HG02938 (cell line): ENCODE measurements around the gene SMCHD1.
"Not testable (repeated sequence)": the region's sequence is repeated elsewhere in the genome, so short reads cannot be mapped to it uniquely, and the experiment has no call there.

Experiments used
- ATAC-seq: cut with Tn5 transposase; IDR thresholded peaks from one replicate; pipeline ENCODE4 v1.9.1; 2021; ENCODE audit warnings: mild to moderate bottlenecking, moderate library complexity; ENCODE audit not compliant: unreplicated experiment

SMCHD1 gene

DNA sequence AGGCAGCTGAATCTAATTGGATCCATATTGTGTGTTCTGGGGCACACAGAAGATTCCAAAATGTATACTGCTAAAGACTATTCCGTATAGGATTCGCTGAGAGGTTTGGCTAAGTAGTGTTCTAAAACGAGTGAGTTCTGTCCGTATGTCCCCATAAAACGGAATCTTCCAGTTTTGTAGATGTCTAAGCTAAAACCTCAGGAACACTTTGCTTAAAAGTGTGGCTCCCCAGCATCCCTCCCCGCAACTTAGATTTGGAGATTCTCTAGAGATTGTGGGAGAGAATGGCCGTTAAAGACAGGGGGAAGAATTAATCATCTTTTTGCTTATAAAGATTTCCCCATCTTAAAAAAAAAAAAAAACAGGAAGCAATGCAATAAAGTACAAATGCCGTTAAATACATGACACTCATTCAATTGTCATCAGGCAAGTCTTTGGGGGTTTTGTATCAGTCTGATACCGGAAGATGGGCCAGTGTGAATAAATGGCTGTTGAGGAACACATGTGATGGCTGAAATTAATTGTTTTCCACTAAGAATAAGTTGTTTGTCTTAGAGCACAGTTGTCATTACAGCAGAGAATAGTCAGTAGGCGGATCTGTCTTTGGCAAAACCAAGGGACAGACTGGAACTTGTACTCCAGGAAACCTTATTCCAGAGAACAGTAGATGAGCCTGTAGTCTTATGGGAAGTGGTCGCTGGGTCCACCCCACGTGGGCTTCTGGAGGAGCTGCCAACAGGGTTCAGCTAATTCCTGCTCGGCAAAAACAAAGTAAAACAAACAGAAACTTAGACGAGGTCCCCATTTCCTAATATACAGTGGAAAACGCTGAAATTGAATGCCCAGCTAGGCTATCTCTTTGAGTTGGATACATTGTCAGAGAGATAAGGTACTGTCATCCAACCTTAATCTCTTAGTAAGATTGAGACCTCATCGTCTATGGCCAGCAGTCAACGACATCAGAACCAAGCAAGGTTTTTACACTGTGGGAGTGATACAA is 193.0 kb downstream of the SMCHD1 start:
- no peak for ATAC-seq

DNA sequence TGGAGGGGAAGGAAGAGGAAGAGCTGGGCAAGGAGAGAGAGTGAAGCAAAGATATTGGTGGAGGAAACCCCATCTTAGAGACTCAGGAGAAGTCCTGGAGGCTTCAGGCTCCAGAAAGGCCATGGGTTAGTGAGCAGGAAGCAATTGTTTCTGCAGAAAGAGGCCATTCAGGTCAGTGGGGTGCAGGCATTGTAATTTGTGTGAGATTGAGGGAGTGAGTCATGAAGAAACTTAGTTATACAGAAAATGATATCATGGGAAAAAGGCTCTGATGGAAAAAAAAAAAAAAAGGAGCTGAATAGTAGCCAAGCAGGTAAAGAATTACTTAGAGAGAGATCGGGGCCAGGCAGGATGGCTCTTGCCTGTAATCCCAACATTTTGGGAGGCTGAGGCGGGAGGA is 195.3 kb downstream of the SMCHD1 start:
- ATAC-seq: no peak

DNA sequence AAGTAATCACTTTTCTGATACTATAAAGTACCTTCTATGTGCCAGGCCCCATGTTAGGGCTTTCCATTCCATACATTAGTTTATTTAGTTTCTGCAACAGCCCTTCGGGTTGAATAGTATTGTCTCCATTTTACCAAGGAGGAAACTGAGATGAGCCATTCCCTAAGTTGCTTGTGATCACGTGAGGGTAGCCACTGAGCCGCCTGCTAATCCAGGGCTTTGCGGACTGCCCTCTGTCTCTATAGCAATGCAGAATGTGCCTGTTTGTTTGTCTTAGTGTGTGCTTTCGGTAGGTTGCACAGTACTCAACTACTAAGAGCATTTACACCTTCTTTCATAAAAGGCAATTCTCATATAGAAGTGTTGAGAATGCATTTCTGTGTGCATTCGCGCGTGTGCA is 196.2 kb downstream of the SMCHD1 start:
- no peak for ATAC-seq

DNA sequence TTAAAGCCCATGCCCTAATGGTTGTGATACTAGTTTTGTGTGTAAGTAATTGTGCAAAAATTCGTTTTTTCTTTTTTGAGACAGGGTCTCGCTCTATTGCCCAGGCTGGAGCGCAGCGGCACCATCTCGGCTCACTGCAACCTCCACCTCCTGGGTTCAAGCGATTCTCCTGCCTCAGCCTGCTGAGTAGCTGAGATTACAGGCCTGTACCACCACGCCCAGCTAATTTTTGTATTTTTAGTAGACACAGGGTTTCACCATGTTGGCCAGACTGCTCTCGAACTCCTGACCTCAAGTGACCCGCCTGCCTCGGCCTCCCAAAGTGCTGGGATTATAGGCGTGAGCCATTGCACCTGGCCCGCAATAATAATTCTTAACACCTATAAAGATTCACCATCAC is 196.9 kb downstream of the SMCHD1 start:
- ATAC-seq: not testable (repeated sequence)

DNA sequence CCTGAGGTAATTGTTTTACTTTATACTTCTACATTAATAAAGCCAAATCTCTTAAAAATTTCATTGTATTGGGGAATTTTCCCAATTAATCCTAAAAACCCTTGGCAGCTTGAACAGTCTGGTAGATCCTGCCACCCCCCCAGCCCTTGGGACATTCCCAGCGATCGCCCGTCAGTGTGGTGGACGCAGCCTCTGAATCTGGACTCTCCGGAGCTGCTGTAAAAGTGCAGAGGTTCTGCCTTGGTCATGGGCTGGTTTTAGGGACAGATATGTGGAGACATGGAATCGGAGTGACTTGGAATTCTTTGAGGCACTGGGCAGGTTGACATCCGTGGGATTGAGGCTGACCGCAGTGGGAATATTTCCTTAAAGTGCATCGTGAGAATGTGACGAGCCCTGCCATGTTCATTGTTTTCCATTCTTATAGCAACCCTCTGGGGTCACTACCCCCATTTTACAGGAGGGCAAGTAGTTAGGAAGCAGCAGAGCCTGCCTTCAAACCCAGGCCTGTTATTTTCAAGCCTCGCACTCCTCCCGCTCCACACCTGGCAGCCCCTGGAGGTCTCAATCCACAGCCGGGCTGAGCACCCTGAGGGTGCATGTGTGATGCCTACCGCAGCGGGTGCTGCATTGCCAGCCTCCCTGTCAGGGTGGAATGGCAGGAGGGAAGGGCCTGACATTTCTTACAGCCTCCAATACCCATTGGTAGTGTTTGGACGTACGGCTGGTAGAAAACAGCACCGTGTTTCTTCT is 197.8 kb downstream of the SMCHD1 start:
- ATAC-seq: no peak

DNA sequence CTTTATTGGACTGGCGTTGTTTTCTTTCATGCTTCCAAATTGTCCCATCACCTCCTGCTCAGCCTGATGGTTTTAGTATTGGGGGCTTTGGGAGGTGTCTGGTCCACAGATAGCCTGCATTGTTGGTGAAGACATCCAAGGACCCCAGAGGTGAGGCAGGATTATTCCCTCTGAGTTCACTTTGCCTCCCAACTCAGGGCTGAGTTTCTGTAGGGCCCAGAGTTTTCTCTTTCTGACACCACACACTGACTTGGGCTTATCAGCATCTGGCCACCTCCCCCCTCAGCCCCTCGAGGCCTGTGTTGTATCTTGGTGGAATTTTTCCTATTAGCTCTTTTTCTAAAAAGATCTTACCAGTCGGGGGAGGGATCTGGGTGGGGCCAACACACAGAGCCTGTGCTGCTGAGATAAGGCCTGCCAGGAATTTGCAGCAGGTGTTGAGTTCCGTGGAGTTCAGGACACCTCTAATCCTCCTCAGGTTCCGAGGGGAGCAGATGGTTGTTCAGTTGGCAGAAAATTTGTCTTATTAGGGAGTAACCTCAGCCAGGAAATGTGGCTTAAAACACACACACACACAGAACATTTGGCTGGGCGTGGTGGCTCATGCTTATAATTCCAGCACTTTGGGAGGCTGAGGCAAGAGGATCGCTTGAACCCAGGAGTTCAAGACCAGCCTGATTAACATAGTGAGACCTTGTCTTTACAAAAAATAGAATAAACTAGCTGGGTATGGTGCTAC is 198.6 kb downstream of the SMCHD1 start:
- no peak for ATAC-seq
